H9 (cell line): Measurements from ENCODE around the gene NEMP2. TPM values are rescaled to one million over a fixed set of nuclear protein-coding genes. Genes with fewer than 3 reads are reported as not detected.
A peak's percentile ranks its signal among the peaks of the same experiment; 100 is the strongest.

ENCODE experiments used
- DNase-seq: peaks from one replicate; pipeline ENCODE4 v3.0.0-alpha.2; 2017
- H2AFZ ChIP-seq: one replicate; pipeline ENCODE4 v1.6.1; 2013; ENCODE audit warnings: mild to moderate bottlenecking, low read length, control low read depth, moderate library complexity
- H2AK5ac ChIP-seq: 2 replicates; pipeline ENCODE4 v1.6.1; 2013; ENCODE audit warnings: low read length, control low read depth, mixed read lengths; ENCODE audit not compliant: insufficient read length
- H2BK120ac ChIP-seq: one replicate; pipeline ENCODE4 v1.6.1; 2013; ENCODE audit warnings: low read depth, mild to moderate bottlenecking, low read length, control low read depth, inconsistent platforms; ENCODE audit not compliant: poor library complexity, severe bottlenecking
- H2BK12ac ChIP-seq: 2 replicates; pipeline ENCODE4 v1.6.1; 2013; ENCODE audit warnings: low read length, control low read depth, mixed read lengths, low read depth; ENCODE audit not compliant: insufficient read length
- H2BK15ac ChIP-seq: 2 replicates; pipeline ENCODE4 v1.6.1; 2013; ENCODE audit warnings: low read depth, low read length, control low read depth
- H2BK20ac ChIP-seq: one replicate; pipeline ENCODE4 v1.6.1; 2013; ENCODE audit warnings: low read depth, mild to moderate bottlenecking, low read length, control low read depth, inconsistent platforms; ENCODE audit not compliant: poor library complexity, severe bottlenecking
- H2BK5ac ChIP-seq: 2 replicates; pipeline ENCODE4 v1.6.1; 2013; ENCODE audit warnings: low read length, control low read depth, mixed read lengths; ENCODE audit not compliant: insufficient read length
- H3K14ac ChIP-seq: 2 replicates; pipeline ENCODE4 v1.6.1; 2013; ENCODE audit warnings: low read length, control low read depth; ENCODE audit not compliant: insufficient read depth
- H3K18ac ChIP-seq: 2 replicates; pipeline ENCODE4 v1.6.1; 2013; ENCODE audit warnings: low read depth, mild to moderate bottlenecking, mixed read lengths, low read length, control low read depth; ENCODE audit not compliant: insufficient read length
- H3K23ac ChIP-seq: 2 replicates; pipeline ENCODE4 v1.6.1; 2013; ENCODE audit warnings: low read length, control low read depth, mixed read lengths, low read depth; ENCODE audit not compliant: insufficient read length
- H3K23me2 ChIP-seq: 2 replicates; pipeline ENCODE4 v1.6.1; 2013; ENCODE audit warnings: low read depth, mild to moderate bottlenecking, mixed read lengths, low read length, control low read depth; ENCODE audit not compliant: insufficient read length, poor library complexity, severe bottlenecking
- H3K27ac ChIP-seq: 2 replicates; pipeline ENCODE4 v1.5.1; 2013; ENCODE audit warnings: low read length, control low read depth, mixed read lengths, low read depth; ENCODE audit not compliant: insufficient read length
- H3K27me3 ChIP-seq: 2 replicates; pipeline ENCODE4 v1.6.1; 2013; ENCODE audit warnings: low read length, control low read depth, inconsistent platforms; ENCODE audit not compliant: insufficient read depth
- H3K4ac ChIP-seq: 2 replicates; pipeline ENCODE4 v1.6.1; 2013; ENCODE audit warnings: low read depth, mild to moderate bottlenecking, control low read depth, inconsistent platforms, low read length, moderate library complexity
- H3K4me1 ChIP-seq: 2 replicates; pipeline ENCODE4 v1.6.1; 2013; ENCODE audit warnings: low read length, control low read depth, inconsistent platforms; ENCODE audit not compliant: insufficient read depth
- H3K4me2 ChIP-seq: 2 replicates; pipeline ENCODE4 v1.6.1; 2013; ENCODE audit warnings: low read length, control low read depth, mixed read lengths; ENCODE audit not compliant: insufficient read length, insufficient read depth
- H3K56ac ChIP-seq: 2 replicates; pipeline ENCODE4 v1.6.1; 2013; ENCODE audit warnings: low read depth, mild to moderate bottlenecking, mixed read lengths, low read length, control low read depth; ENCODE audit not compliant: insufficient read length
- H3K79me1 ChIP-seq: 2 replicates; pipeline ENCODE4 v1.6.1; 2013; ENCODE audit warnings: low read depth, mild to moderate bottlenecking, moderate library complexity, low read length, control low read depth, inconsistent platforms; ENCODE audit not compliant: insufficient read depth, poor library complexity, severe bottlenecking
- H3K79me2 ChIP-seq: 2 replicates; pipeline ENCODE4 v1.6.1; 2013; ENCODE audit warnings: low read length, control low read depth, inconsistent platforms; ENCODE audit not compliant: insufficient read depth
- H3K9ac ChIP-seq: 2 replicates; pipeline ENCODE4 v1.6.1; 2013; ENCODE audit warnings: low read length, control low read depth, mixed read lengths; ENCODE audit not compliant: insufficient read length; ENCODE audit errors: extremely low read depth
- H3K9me3 ChIP-seq: one replicate; pipeline ENCODE4 v1.6.1; 2013; ENCODE audit warnings: low read depth, low read length, inconsistent platforms; ENCODE audit not compliant: control insufficient read depth
- H3T11ph ChIP-seq: one replicate; pipeline ENCODE4 v1.6.1; 2013; ENCODE audit warnings: mild to moderate bottlenecking, low read length, control low read depth, inconsistent platforms
- H4K20me1 ChIP-seq: one replicate; pipeline ENCODE4 v1.6.1; 2013; ENCODE audit not compliant: control insufficient read depth, insufficient read length, insufficient read depth
- H4K5ac ChIP-seq: 2 replicates; pipeline ENCODE4 v1.6.1; 2013; ENCODE audit warnings: low read depth, mild to moderate bottlenecking, mixed read lengths, low read length, control low read depth; ENCODE audit not compliant: insufficient read length
- H4K8ac ChIP-seq: replicated peaks from 2 replicates; pipeline ENCODE4 v1.6.1; 2013; ENCODE audit warnings: low read length, control low read depth, mixed read lengths, low read depth; ENCODE audit not compliant: insufficient read length
- H4K91ac ChIP-seq: 2 replicates; pipeline ENCODE4 v1.6.1; 2013; ENCODE audit warnings: low read depth, mild to moderate bottlenecking, moderate library complexity, mixed read lengths, low read length, control low read depth; ENCODE audit not compliant: insufficient read length
- H3K27ac Mint-ChIP-seq, 3 experiments: 2 replicates in 2 of 3; 3 replicates in 1 of 3; pipeline ENCODE4 v1.8.0; 2020 to 2021; ENCODE audit warnings: mixed read lengths in 3 of 3, mild to moderate bottlenecking in 1 of 3, moderate library complexity in 1 of 3
- H3K27me3 Mint-ChIP-seq: 2 replicates; pipeline ENCODE4 v1.8.0; 2021; ENCODE audit warnings: low read depth, mild to moderate bottlenecking, moderate library complexity, mixed read lengths
- H3K36me3 Mint-ChIP-seq, 3 experiments: 2 replicates in 2 of 3; 3 replicates in 1 of 3; pipeline ENCODE4 v1.8.0; 2020 to 2021; ENCODE audit warnings: low read depth in 3 of 3, mixed read lengths in 3 of 3; ENCODE audit not compliant: insufficient read depth in 1 of 3
- H3K4me1 Mint-ChIP-seq, 2 experiments: 2 replicates each; pipeline ENCODE4 v1.8.0; 2020; ENCODE audit warnings: mixed read lengths in 2 of 2
- H3K4me3 Mint-ChIP-seq, 2 experiments: 2 replicates in 1 of 2; 3 replicates in 1 of 2; pipeline ENCODE4 v1.8.0; 2020 to 2021; ENCODE audit warnings: mild to moderate bottlenecking in 2 of 2, mixed read lengths in 2 of 2, moderate library complexity in 1 of 2
- H3K9me3 Mint-ChIP-seq, 2 experiments: 2 replicates in 1 of 2; 3 replicates in 1 of 2; pipeline ENCODE4 v1.8.0; 2020; ENCODE audit warnings: mild to moderate bottlenecking in 2 of 2, mixed read lengths in 2 of 2, moderate library complexity in 1 of 2
- CTCF ChIP-seq: fragments of 200-600 bp; sonication (generic); conservative IDR thresholded peaks from 3 replicates; pipeline ENCODE4 v1.8.0; 2021; ENCODE audit warnings: antibody characterized with exemption, mild to moderate bottlenecking
- WGBS: extraction: QIAGEN DNeasy Blood & Tissue Kit; methylation state at CpG from one replicate; pipeline ENCODE4 v1.1.7; 2013; ENCODE audit warnings: missing lambda C conversion rate, low lambda C conversion rate, mixed read lengths; ENCODE audit not compliant: insufficient read length; ENCODE audit errors: extremely low coverage; 5-methylcytosine and 5-hydroxymethylcytosine counted together
- total RNA-seq: library from RNA; stranded (reverse); gene quantifications from 2 replicates; pipeline ENCODE4 v1.2.1, GENCODE V29; 2021

The NEMP2 gene
- total RNA-seq, 1 experiment from 2014 or later, result 5.3 TPM

- no peak overlapping the region for H3K4me2 ChIP-seq
- H2AFZ ChIP-seq, result no peak overlapping the region
Measured at GRCh38 chr2:190554357-190555006, 20.0 kb upstream of the NEMP2 start.

More at GRCh38 chr2:190554357-190555006, 20.0 kb upstream of the NEMP2 start:
- no CpG with 5 or more reads among the region's 7 CpGs for WGBS
- Histone ChIP-seq H2BK12ac (no peak overlapping the region), H2BK15ac (no peak overlapping the region), H2BK120ac (peak overlapping the region; percentile 67), H4K91ac (no peak overlapping the region), H3K23me2 (no peaks in the 10 kb centered on the region), H3K23ac (no peak overlapping the region), H4K5ac (no peak overlapping the region), H2AK5ac (no peak overlapping the region), H3K4me1 (no peaks in the 10 kb centered on the region; the same call in 1 of the 2 replicates), H2BK5ac (no peak overlapping the region), H3K9me3 (no peaks in the 10 kb centered on the region), H3K18ac (peak overlapping the region; percentile 58), H3K9ac (no peak overlapping the region), H4K8ac (no peak overlapping the region), H3K79me1 (no peaks in the 10 kb centered on the region), H3K4ac (no peak overlapping the region), H3K56ac (no peak overlapping the region), H3K79me2 (no peaks in the 10 kb centered on the region), H3K27me3 (no peaks in the 10 kb centered on the region), H3K14ac (peak overlapping the region; percentile 31; the same call in 1 of the 2 replicates), H3K27ac (no peak overlapping the region), H2BK20ac (no peak overlapping the region), H4K20me1 (no peaks in the 10 kb centered on the region), H3T11ph (no peak overlapping the region)
- H3K27me3 Mint-ChIP-seq, result no peaks in the 10 kb centered on the region
- no peak overlapping the region for H3K4me3 Mint-ChIP-seq
- H3K27ac Mint-ChIP-seq, result no peak overlapping the region
- no peak for TF ChIP-seq CTCF
- peaks cover 11 to 13% of the 10 kb centered on the region in 2 experiments; a peak in 3 of 4 replicates for H3K4me1 Mint-ChIP-seq
- peak; percentile 60 for DNase-seq
- peaks cover 3 to 4% of the 10 kb centered on the region in 2 experiments; a peak in 4 of 5 replicates for H3K9me3 Mint-ChIP-seq
- peaks cover 3 to 7% (median 3%) of the 10 kb centered on the region in 3 experiments; a peak in 3 of 7 replicates for H3K36me3 Mint-ChIP-seq
